Measurements from ENCODE around the gene DUSP14. TPM values are rescaled to one million over a fixed set of nuclear protein-coding genes. Genes with fewer than 3 reads are reported as not detected.

Gene DUSP14
- total and polyA plus RNA-seq, 2 donors: 12.5 to 14.9 TPM

DNA sequence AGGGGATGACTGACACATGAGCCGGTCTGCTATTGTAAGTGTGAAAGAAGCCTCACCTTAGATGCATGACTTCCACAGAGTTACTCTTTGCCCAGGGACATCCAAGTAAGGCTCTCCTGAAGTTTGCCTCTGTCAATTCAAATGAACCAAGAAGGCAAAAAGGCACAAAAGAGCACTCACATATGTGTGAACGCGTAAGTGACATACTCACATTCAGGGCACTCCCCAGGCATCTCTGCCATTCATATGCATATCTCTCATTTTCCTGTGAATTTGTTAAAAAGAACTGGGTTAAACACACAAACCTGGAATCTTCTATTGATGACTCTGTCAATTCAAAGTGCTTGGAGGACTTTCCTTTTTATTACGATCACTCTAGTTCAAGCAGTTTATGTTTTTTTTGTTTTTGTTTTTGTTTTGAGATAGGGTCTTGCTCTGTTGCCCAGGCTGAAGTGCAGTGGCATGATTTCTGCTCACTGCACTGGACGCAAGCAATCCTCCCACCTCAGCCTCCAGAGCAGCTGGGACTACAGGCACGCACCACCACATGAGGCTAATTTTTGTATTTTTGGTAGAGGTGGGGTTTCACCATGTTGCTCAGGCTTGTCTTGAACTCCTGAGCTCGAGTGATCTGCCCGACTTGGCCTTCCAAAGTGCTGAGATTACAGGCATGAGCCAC lies 49.4 kb downstream of the DUSP14 start:
- H3K4me3 ChIP-seq (ENCODE audit: low read depth, low read length): no peak overlapping the region
- no peaks in the 10 kb centered on the region for H3K4me1 ChIP-seq (ENCODE audit: insufficient read depth)
- DNase-seq (ENCODE audit: extremely low spot score): no peak
- H3K36me3 ChIP-seq (ENCODE audit: insufficient read depth): peaks cover 16% of the 10 kb centered on the region
- H3K27ac ChIP-seq (ENCODE audit: low read depth): no peak overlapping the region
- WGBS: 93% methylated on average over 8 of the region's 8 CpGs

DNA sequence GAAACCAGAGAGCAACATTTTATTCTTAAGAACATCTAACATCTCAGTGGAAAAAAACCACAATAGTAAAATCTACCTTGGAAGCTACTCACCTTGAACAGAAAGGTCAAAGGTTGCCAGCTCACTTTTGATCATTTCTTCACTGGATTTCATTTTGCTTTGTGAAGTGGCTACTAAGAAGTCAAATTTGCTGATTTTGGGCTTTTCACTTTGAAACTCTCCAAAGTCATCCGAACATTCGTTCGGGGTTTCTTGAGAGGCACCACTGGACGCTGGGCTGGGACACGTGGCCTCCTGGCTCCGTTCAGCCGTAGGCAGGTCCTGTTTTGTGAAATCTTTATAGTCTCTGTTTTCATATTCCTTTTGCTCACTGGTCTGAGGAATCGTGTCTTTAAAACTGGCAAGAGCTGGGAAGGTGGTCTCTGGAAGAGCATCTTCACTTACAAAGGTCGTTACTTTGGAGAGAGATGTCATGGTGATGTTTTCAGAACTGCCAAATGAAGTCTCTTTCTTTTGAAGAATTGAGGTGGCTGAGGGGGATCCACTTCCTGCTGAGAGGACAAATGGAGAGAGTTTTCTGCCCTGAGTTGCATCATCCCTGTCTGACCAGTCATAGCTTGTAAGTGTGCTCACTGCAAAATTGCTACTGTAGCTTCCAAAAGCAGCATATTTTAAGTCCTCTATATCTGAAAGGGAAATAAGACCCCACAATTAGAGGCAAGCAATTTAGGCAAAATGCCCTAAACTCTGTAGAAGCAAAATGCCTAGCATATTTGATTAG lies 52.4 kb downstream of the DUSP14 start:
- H3K4me3 ChIP-seq (ENCODE audit: low read depth, low read length): no peak overlapping the region
- peaks cover 12% of the 10 kb centered on the region for H3K36me3 ChIP-seq (ENCODE audit: insufficient read depth)
- 93% methylated on average over 9 of the region's 9 CpGs for WGBS
- no peaks in the 10 kb centered on the region for H3K4me1 ChIP-seq (ENCODE audit: insufficient read depth)
- DNase-seq (ENCODE audit: extremely low spot score): no peak
- no peak overlapping the region for H3K27ac ChIP-seq (ENCODE audit: low read depth)

DNA sequence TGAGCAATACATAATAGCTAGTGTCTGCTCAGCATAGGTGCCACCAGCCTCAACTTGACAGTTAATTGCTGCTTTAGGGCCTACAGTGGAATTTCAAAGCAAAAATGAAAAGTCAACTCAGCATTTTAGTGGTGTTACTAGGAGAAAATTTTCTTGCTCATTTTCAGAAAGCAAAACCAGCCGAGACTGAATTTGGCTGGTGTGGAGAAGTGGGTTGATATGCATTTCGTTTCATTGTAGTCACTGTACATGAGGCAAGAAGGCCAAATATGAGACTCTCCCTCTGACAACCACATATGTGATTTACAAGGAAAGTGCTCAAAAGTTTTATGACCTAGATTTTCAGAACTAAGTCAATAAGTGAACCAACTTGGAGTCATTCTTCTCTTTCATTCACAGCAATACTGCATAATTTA lies 54.0 kb downstream of the DUSP14 start:
- 75% methylated on average over 2 of the region's 2 CpGs for WGBS
- no peak for DNase-seq (ENCODE audit: extremely low spot score)

DNA sequence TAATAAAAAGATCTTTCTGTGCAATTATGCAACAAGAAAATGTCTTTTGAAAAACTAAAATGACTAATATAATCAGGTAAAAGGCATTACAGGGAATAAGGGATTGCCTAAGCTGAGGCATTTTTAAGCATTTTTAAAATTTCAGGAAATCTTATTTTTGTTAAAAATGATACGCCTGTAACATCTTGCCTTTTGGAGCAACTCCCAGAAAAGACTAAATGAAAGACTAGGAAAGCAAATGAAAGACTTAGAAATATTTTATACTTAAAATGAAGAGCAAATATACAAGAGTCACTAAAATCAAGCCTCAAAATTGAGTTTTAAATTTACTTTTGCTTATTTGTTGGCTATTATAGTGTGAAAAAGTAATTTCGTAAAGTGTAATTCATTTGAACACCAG lies 55.8 kb downstream of the DUSP14 start:
- H3K27ac ChIP-seq (ENCODE audit: low read depth): no peak overlapping the region
- H3K4me1 ChIP-seq (ENCODE audit: insufficient read depth): no peaks in the 10 kb centered on the region
- no peak for DNase-seq (ENCODE audit: extremely low spot score)
- peaks cover 9% of the 10 kb centered on the region for H3K36me3 ChIP-seq (ENCODE audit: insufficient read depth)
- whole genome bisulfite sequencing: 82% methylated on average over 2 of the region's 2 CpGs
- no peak overlapping the region for H3K4me3 ChIP-seq (ENCODE audit: low read depth, low read length)

More for the DNA sequence above, 54.0 kb downstream of the DUSP14 start:
- Histone ChIP-seq H3K4me3 (ENCODE audit: low read depth, low read length) (no peak overlapping the region), H3K4me1 (ENCODE audit: insufficient read depth) (no peaks in the 10 kb centered on the region), H3K36me3 (ENCODE audit: insufficient read depth) (peaks cover 12% of the 10 kb centered on the region), H3K27ac (ENCODE audit: low read depth) (no peak overlapping the region)

DNA sequence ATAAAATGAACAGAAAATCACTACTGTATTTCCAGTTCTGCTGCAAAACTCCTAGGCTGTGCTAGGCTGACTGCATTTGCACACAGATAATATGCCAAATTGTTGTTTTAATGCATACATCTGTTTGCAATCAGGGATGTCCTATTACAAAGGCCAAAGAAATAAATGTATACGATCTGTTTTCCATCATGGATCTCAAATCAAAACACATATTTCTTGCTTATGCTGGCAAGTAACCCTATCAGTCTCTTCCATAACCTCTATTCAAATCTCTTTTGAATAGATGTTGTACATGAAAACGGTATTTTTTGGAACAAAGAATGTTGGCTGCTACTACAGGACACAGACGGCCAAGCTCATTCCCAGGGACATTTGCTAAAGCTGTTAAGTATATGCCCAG lies 56.6 kb downstream of the DUSP14 start:
- H3K27ac ChIP-seq (ENCODE audit: low read depth): no peak overlapping the region
- WGBS: 39% methylated on average over 3 of the region's 3 CpGs
- DNase-seq (ENCODE audit: extremely low spot score): no peak
- H3K4me3 ChIP-seq (ENCODE audit: low read depth, low read length): no peak overlapping the region
- H3K36me3 ChIP-seq (ENCODE audit: insufficient read depth): peaks cover 3% of the 10 kb centered on the region
- no peaks in the 10 kb centered on the region for H3K4me1 ChIP-seq (ENCODE audit: insufficient read depth)

DNA sequence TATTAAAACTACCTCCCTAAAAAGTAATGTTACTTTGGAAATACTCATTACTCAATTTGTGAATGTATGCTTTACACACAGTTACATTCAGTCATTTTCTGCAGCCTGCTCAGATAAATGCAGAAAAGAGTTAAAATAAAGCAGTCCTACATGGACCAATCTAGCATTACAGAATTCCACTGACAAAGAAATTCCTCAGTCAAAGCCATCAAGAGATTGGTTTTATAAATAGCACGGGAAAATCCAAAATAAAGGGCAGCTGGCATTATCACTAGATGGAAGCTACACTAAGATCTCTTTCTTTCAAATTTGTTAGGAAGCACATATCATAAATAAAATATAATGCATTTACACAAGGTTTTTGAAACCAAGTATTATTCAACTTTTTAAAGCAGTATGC lies 58.3 kb downstream of the DUSP14 start:
- Histone ChIP-seq H3K36me3 (ENCODE audit: insufficient read depth) (peaks cover 2% of the 10 kb centered on the region), H3K4me1 (ENCODE audit: insufficient read depth) (no peaks in the 10 kb centered on the region), H3K4me3 (ENCODE audit: low read depth, low read length) (no peak overlapping the region), H3K27ac (ENCODE audit: low read depth) (no peak overlapping the region)
- DNase-seq (ENCODE audit: extremely low spot score): no peak
- 47% methylated on average over 1 of the region's 1 CpG for WGBS

DNA sequence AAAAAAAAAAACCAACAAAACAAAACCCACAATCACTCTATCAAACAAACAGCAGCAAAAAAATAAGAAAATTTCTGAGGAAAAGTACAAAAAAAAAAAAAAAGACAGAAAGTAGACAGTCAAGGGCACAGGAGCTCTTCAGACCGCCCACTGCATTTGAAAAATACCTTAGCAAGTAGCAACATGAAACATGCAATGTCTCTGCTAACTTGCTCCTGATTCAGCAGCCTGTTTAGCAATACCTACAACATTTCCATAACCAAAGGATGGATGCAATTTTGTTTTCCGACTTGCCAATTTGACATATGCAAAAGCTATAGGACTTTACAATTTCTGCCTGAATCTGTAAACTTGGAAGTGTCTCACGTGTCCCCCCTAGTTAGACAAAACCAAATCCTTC lies 62.1 kb downstream of the DUSP14 start:
- 88% methylated on average over 3 of the region's 3 CpGs for WGBS
- H3K36me3 ChIP-seq (ENCODE audit: insufficient read depth): peaks cover 4% of the 10 kb centered on the region
- no peak for DNase-seq (ENCODE audit: extremely low spot score)
- H3K27ac ChIP-seq (ENCODE audit: low read depth): no peak overlapping the region
- H3K4me3 ChIP-seq (ENCODE audit: low read depth, low read length): no peak overlapping the region
- no peaks in the 10 kb centered on the region for H3K4me1 ChIP-seq (ENCODE audit: insufficient read depth)

DNA sequence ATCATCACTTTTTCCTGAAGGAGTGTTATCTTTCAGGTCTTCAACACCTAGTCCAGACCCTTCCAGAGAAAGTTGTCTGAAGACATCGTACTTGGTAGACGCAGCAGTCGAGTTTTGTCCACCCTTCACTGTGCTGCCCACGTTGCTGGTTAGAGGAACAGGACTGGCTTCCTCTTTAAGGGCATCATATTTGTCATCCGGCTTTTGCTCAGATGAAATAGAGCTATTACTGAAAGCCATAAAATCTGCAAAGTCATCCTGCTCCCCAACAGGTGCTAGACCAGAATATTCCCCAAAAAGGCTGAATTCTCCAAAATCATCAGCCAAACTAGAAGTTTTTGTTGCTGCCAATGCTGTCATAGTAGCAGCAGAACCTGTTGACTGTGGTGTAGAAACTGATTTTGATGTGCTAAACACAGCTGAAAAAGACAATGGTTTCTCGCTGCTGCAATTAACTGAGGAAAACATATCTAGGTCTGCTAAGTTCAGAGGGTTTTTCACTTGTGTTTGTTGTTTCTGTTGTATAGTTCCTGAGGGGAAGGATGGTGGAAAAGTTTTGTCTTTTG lies 63.8 kb downstream of the DUSP14 start:
- H3K4me1 ChIP-seq (ENCODE audit: insufficient read depth): no peaks in the 10 kb centered on the region
- peaks cover 8% of the 10 kb centered on the region for H3K36me3 ChIP-seq (ENCODE audit: insufficient read depth)
- no peak for DNase-seq (ENCODE audit: extremely low spot score)
- 89% methylated on average over 6 of the region's 6 CpGs for WGBS
- no peak overlapping the region for H3K27ac ChIP-seq (ENCODE audit: low read depth)
- no peak overlapping the region for H3K4me3 ChIP-seq (ENCODE audit: low read depth, low read length)

DNA sequence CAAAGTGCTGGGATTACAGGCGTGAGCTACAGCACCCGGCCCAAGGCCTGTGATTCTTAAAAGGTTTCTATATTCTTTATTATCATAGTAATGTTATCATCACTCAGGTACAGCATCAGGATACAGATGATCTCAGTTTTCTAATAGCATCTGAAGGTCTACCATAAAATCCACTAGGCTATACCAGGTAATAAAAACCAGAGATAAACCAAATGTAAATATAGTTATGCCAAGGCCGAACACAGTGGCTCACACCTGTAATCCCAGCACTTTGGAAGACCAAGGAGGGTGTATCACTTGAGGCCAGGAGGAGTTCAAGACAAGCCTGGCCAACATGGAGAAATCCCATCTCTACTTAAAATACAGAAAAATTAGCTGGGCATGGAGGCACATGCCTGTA lies 65.7 kb downstream of the DUSP14 start:
- Histone ChIP-seq H3K4me1 (ENCODE audit: insufficient read depth) (no peaks in the 10 kb centered on the region), H3K4me3 (ENCODE audit: low read depth, low read length) (no peak overlapping the region), H3K36me3 (ENCODE audit: insufficient read depth) (peaks cover 10% of the 10 kb centered on the region), H3K27ac (ENCODE audit: low read depth) (no peak overlapping the region)
- DNase-seq (ENCODE audit: extremely low spot score): no peak
- 95% methylated on average over 3 of the region's 3 CpGs for WGBS

DNA sequence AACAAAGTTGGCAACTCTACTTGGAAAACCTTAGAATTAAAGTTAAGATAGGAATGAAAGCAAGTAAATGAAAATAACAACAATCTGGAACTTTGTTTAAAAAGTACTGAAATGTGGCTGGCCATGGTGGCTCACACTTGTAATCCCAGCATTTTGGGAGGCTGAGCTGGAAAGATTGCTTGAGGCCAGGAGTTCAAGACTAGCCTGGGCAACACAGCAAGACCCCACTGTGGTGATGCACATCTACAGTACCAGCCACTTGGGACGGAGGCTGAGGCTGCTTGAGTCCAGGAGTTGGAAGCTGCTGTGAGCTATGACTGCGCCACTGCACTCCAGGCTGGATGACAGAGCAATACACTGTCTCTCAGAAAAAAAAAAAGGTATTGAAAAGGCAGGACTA lies 67.8 kb downstream of the DUSP14 start:
- H3K27ac ChIP-seq (ENCODE audit: low read depth): no peak overlapping the region
- DNase-seq (ENCODE audit: extremely low spot score): no peak
- peaks cover 10% of the 10 kb centered on the region for H3K36me3 ChIP-seq (ENCODE audit: insufficient read depth)
- 96% methylated on average over 2 of the region's 2 CpGs for WGBS
- no peak overlapping the region for H3K4me3 ChIP-seq (ENCODE audit: low read depth, low read length)
- no peaks in the 10 kb centered on the region for H3K4me1 ChIP-seq (ENCODE audit: insufficient read depth)

DNA sequence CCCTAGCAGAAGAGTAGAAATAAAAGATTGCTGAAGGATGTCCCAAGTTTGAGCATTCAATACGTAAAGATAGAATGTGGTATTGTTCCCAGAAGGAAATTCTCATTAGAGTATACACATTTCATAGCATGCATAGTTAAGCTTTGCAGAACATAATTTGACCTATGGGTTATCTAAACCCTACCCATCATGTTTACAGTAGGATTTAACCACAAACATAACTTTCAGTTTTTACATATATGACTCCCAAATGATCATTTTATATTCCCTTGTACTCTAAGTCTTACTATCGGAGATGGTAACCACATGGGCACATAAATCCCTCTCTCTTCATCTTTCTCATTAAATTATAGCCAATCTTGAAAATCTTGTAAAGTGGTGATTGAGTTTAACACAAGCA lies 68.6 kb downstream of the DUSP14 start:
- 70% methylated on average over 2 of the region's 2 CpGs for WGBS

DNA sequence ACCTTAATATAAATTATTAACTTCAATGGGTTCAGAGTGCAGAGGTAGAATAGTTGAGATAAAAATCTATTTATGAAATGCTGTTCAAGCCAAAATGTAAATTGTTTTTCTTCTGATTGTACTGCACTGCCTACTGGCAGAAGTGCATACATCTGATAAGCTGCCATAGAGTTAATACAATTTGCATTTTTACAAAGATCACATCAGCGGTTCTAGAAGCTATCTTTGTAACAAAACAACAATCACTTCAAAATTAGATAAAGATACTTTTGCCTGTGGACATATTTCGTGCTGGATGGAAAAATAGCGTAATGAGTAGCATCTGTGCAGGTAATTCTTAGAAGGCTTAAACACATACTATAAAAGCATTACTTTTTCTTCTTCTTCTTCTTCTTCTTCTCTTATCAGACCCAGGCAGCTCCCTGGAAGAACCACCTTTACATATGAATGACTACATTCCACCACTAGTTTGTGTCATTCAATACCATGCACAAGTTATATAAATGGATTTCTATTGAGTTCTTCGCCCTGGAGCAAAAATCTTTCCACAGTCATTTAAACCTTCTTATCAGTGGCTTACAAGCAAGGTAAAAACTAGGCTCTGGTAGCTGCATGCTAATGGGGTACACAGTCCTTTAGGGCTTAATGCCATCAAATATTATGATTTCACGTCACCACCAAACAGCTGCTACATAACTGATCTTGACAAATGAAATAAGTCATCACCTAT lies 72.5 kb downstream of the DUSP14 start:
- WGBS: 80% methylated on average over 5 of the region's 5 CpGs
- Histone ChIP-seq H3K27ac (ENCODE audit: low read depth) (no peak overlapping the region), H3K36me3 (ENCODE audit: insufficient read depth) (peaks cover 8% of the 10 kb centered on the region), H3K4me1 (ENCODE audit: insufficient read depth) (no peaks in the 10 kb centered on the region), H3K4me3 (ENCODE audit: low read depth, low read length) (no peak overlapping the region)
- DNase-seq (ENCODE audit: extremely low spot score): no peak

More for the DNA sequence above, 68.6 kb downstream of the DUSP14 start:
- Histone ChIP-seq H3K4me3 (ENCODE audit: low read depth, low read length) (no peak overlapping the region), H3K4me1 (ENCODE audit: insufficient read depth) (no peaks in the 10 kb centered on the region), H3K27ac (ENCODE audit: low read depth) (no peak overlapping the region), H3K36me3 (ENCODE audit: insufficient read depth) (peaks cover 7% of the 10 kb centered on the region)
- DNase-seq (ENCODE audit: extremely low spot score): no peak
